ENCODE results near the gene CARF.

The CARF gene

GRCh38 chr2:203003716-203004115 is 91.6 kb downstream of the CARF start:
- Histone ChIP-seq H3K79me2 (ENCODE audit: insufficient read depth, low read length) (no peaks in the 10 kb centered on the region), H3K9ac (ENCODE audit: low read length) (no peak overlapping the region), H3K4me2 (ENCODE audit: low read depth, low read length, poor library complexity, severe bottlenecking) (no peak overlapping the region), H3K36me3 (ENCODE audit: low read length) (no peaks in the 10 kb centered on the region), H4K20me1 (ENCODE audit: low read depth, low read length) (no peaks in the 10 kb centered on the region), H3K9me3 (ENCODE audit: insufficient read depth, low read length) (no peaks in the 10 kb centered on the region), H3K27me3 (ENCODE audit: low read length) (no peaks in the 10 kb centered on the region), H3F3A (ENCODE audit: insufficient read depth) (no peaks in the 10 kb centered on the region), H2AFZ (ENCODE audit: low read depth, low read length, severe bottlenecking) (no peak overlapping the region), H3K9me2 (replicated peaks; ENCODE audit: insufficient read depth, low read length) (no peaks in the 10 kb centered on the region), H3K27ac (ENCODE audit: low read depth, low read length) (no peak overlapping the region), H3K4me3 (ENCODE audit: insufficient read depth, low read length, poor library complexity, severe bottlenecking) (no peak overlapping the region)
- no peak for TF ChIP-seq EZH2phosphoT487 (conservative IDR thresholded peaks at IDR 0.05; ENCODE audit: low read length)
- TF ChIP-seq, protein P1, sequence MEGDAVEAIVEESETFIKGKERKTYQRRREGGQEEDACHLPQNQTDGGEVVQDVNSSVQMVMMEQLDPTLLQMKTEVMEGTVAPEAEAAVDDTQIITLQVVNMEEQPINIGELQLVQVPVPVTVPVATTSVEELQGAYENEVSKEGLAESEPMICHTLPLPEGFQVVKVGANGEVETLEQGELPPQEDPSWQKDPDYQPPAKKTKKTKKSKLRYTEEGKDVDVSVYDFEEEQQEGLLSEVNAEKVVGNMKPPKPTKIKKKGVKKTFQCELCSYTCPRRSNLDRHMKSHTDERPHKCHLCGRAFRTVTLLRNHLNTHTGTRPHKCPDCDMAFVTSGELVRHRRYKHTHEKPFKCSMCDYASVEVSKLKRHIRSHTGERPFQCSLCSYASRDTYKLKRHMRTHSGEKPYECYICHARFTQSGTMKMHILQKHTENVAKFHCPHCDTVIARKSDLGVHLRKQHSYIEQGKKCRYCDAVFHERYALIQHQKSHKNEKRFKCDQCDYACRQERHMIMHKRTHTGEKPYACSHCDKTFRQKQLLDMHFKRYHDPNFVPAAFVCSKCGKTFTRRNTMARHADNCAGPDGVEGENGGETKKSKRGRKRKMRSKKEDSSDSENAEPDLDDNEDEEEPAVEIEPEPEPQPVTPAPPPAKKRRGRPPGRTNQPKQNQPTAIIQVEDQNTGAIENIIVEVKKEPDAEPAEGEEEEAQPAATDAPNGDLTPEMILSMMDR (IDR thresholded peaks at IDR 0.05; ENCODE audit: insufficient read depth, low read length, poor library complexity, severe bottlenecking), result no peak

- TF ChIP-seq EZH2phosphoT487 (conservative IDR thresholded peaks at IDR 0.05; ENCODE audit: low read length), result no peak
- TF ChIP-seq, protein P1 (IDR thresholded peaks at IDR 0.05; ENCODE audit: insufficient read depth, low read length, poor library complexity, severe bottlenecking), result no peak
- peak within 1 kb of the TSS; percentile 99 for H2AFZ ChIP-seq (ENCODE audit: low read depth, low read length, severe bottlenecking)
- H3K9me3 ChIP-seq (ENCODE audit: insufficient read depth, low read length), result no peaks in the 10 kb centered on the region
- H3K9ac ChIP-seq (ENCODE audit: low read length), result peak within 1 kb of the TSS; percentile 70
- peak within 1 kb of the TSS; percentile 75 for H3K4me3 ChIP-seq (ENCODE audit: insufficient read depth, low read length, poor library complexity, severe bottlenecking)
- H3K79me2 ChIP-seq (ENCODE audit: insufficient read depth, low read length), result no peaks in the 10 kb centered on the region
- no peak within 1 kb of the TSS for H3K27ac ChIP-seq (ENCODE audit: low read depth, low read length)
- no peaks in the 10 kb centered on the region for H4K20me1 ChIP-seq (ENCODE audit: low read depth, low read length)
- H3F3A ChIP-seq (ENCODE audit: insufficient read depth), result peaks cover 15% of the 10 kb centered on the region; the same call in 1 of the 2 replicates
- peak within 1 kb of the TSS; percentile 91 for H3K4me2 ChIP-seq (ENCODE audit: low read depth, low read length, poor library complexity, severe bottlenecking)
- no peaks in the 10 kb centered on the region for H3K36me3 ChIP-seq (ENCODE audit: low read length)
- no peaks in the 10 kb centered on the region for H3K27me3 ChIP-seq (ENCODE audit: low read length)
- no peaks in the 10 kb centered on the region for H3K9me2 ChIP-seq (replicated peaks; ENCODE audit: insufficient read depth, low read length)
Observed at GRCh38 chr2:203014456-203015199, 102.6 kb downstream of the CARF start, which contains the start of gene NBEAL1. Gene NBEAL1, plus strand, starts transcription at chr2:203014875. Its CDS starts 1,510 bp downstream, at chr2:203016385.

GRCh38 chr2:203016716-203017115 is 104.6 kb downstream of the CARF start:
- Histone ChIP-seq H3K4me3 (ENCODE audit: insufficient read depth, low read length, poor library complexity, severe bottlenecking) (peak overlapping the region; percentile 25), H2AFZ (ENCODE audit: low read depth, low read length, severe bottlenecking) (no peak overlapping the region), H3K9me2 (replicated peaks; ENCODE audit: insufficient read depth, low read length) (no peaks in the 10 kb centered on the region), H3F3A (ENCODE audit: insufficient read depth) (peaks cover 15% of the 10 kb centered on the region; the same call in 1 of the 2 replicates), H3K9me3 (ENCODE audit: insufficient read depth, low read length) (no peaks in the 10 kb centered on the region), H3K36me3 (ENCODE audit: low read length) (no peaks in the 10 kb centered on the region), H4K20me1 (ENCODE audit: low read depth, low read length) (no peaks in the 10 kb centered on the region), H3K4me2 (ENCODE audit: low read depth, low read length, poor library complexity, severe bottlenecking) (peak overlapping the region; percentile 66), H3K27ac (ENCODE audit: low read depth, low read length) (no peak overlapping the region), H3K27me3 (ENCODE audit: low read length) (no peaks in the 10 kb centered on the region), H3K79me2 (ENCODE audit: insufficient read depth, low read length) (no peaks in the 10 kb centered on the region), H3K9ac (ENCODE audit: low read length) (0 out of 2 replicates have a peak overlapping the region, but pooled peaks have one; percentile 2)
- no peak for TF ChIP-seq EZH2phosphoT487 (conservative IDR thresholded peaks at IDR 0.05; ENCODE audit: low read length)
- TF ChIP-seq, protein P1 (IDR thresholded peaks at IDR 0.05; ENCODE audit: insufficient read depth, low read length, poor library complexity, severe bottlenecking), result no peak
